GM23338 (cell line): ENCODE measurements around the gene IRF2BP1. TPM values are rescaled to one million over a fixed set of nuclear protein-coding genes. Genes with fewer than 3 reads are reported as not detected.

Source experiments
- ATAC-seq: fragments of 200-7000 bp; cut with Tn5 transposase; 3 replicates; pipeline ENCODE4 v1.9.1; 2020
- DNase-seq: peaks from one replicate; pipeline ENCODE4 v3.0.0-alpha.2; 2015; ENCODE audit warnings: low spot score
- H2AFZ ChIP-seq: fragments of 200-600 bp; sonication (generic); 2 replicates; pipeline ENCODE4 v1.8.0; 2016; ENCODE audit warnings: antibody characterized with exemption, mild to moderate bottlenecking, moderate library complexity
- H3F3A ChIP-seq: fragments of 200-600 bp; sonication (generic); replicated peaks from 2 replicates; pipeline ENCODE4 v1.8.0; 2017; ENCODE audit warnings: antibody characterized with exemption, mixed run types, low read depth
- H3K27ac ChIP-seq: fragments of 200-600 bp; sonication (generic); 2 replicates; pipeline ENCODE4 v1.6.1; 2016; ENCODE audit warnings: low read depth
- H3K27me3 ChIP-seq: fragments of 200-600 bp; sonication (generic); 2 replicates; pipeline ENCODE4 v1.8.0; 2016; ENCODE audit warnings: mild to moderate bottlenecking, mixed run types, moderate library complexity; ENCODE audit not compliant: insufficient read depth
- H3K36me3 ChIP-seq: fragments of 200-600 bp; sonication (generic); 2 replicates; pipeline ENCODE4 v1.8.0; 2016; ENCODE audit warnings: mild to moderate bottlenecking; ENCODE audit not compliant: insufficient read depth
- H3K4me1 ChIP-seq: fragments of 200-600 bp; sonication (generic); 2 replicates; pipeline ENCODE4 v1.8.0; 2016; ENCODE audit warnings: mild to moderate bottlenecking, moderate library complexity; ENCODE audit not compliant: insufficient read depth
- H3K4me2 ChIP-seq: fragments of 200-600 bp; sonication (generic); 2 replicates; pipeline ENCODE4 v1.7.1; 2017; ENCODE audit warnings: mixed run types
- H3K4me3 ChIP-seq: fragments of 200-600 bp; sonication (generic); 2 replicates; pipeline ENCODE4 v1.6.1; 2016; ENCODE audit warnings: mixed run types
- H3K79me2 ChIP-seq: fragments of 200-600 bp; sonication (generic); replicated peaks from 2 replicates; pipeline ENCODE4 v1.8.0; 2017; ENCODE audit warnings: mild to moderate bottlenecking; ENCODE audit not compliant: insufficient read depth
- H3K9me2 ChIP-seq: fragments of 200-600 bp; sonication (generic); 2 replicates; pipeline ENCODE4 v1.8.0; 2017; ENCODE audit not compliant: insufficient read depth
- H4K20me1 ChIP-seq: fragments of 200-600 bp; sonication (generic); replicated peaks from 2 replicates; pipeline ENCODE4 v1.8.0; 2017; ENCODE audit warnings: mild to moderate bottlenecking; ENCODE audit not compliant: insufficient read depth
- H3K27ac Mint-ChIP-seq: 2 replicates; pipeline ENCODE4 v1.8.0; 2020; ENCODE audit warnings: inconsistent platforms, mild to moderate bottlenecking, moderate library complexity, mixed read lengths
- H3K27me3 Mint-ChIP-seq: 3 replicates; pipeline ENCODE4 v1.8.0; 2022; ENCODE audit warnings: low read depth, mild to moderate bottlenecking, moderate library complexity, mixed read lengths, inconsistent platforms; ENCODE audit not compliant: insufficient read depth, poor library complexity
- H3K36me3 Mint-ChIP-seq: 3 replicates; pipeline ENCODE4 v1.8.0; 2021; ENCODE audit warnings: low read depth, mild to moderate bottlenecking, inconsistent platforms, moderate library complexity, mixed read lengths
- H3K4me1 Mint-ChIP-seq: 3 replicates; pipeline ENCODE4 v1.8.0; 2020; ENCODE audit warnings: mild to moderate bottlenecking, inconsistent platforms, mixed read lengths
- H3K4me3 Mint-ChIP-seq: 3 replicates; pipeline ENCODE4 v1.8.0; 2021; ENCODE audit warnings: moderate library complexity, mild to moderate bottlenecking, inconsistent platforms, mixed read lengths
- H3K9me3 Mint-ChIP-seq: 3 replicates; pipeline ENCODE4 v1.8.0; 2020; ENCODE audit warnings: moderate library complexity, mild to moderate bottlenecking, inconsistent platforms, mixed read lengths
- EZH2phosphoT487 ChIP-seq: fragments of 200-600 bp; sonication (generic); IDR thresholded peaks from one replicate; pipeline ENCODE4 v1.8.1; 2018; ENCODE audit warnings: antibody characterized with exemption; ENCODE audit not compliant: unreplicated experiment
- JUNB ChIP-seq: IDR thresholded peaks from one replicate; pipeline ENCODE4 v1.6.1; 2016; ENCODE audit warnings: antibody characterized with exemption; ENCODE audit not compliant: unreplicated experiment
- NANOG ChIP-seq: IDR thresholded peaks from 2 replicates; pipeline ENCODE4 v1.6.1; 2016; ENCODE audit warnings: antibody characterized with exemption, borderline replicate concordance
- POLR2AphosphoS5 ChIP-seq: IDR thresholded peaks from 2 replicates; pipeline ENCODE4 v1.6.1; 2016; ENCODE audit warnings: antibody characterized with exemption, low read depth
- STAT1 ChIP-seq: IDR thresholded peaks from one replicate; pipeline ENCODE4 v1.6.1; 2016; ENCODE audit warnings: antibody characterized with exemption; ENCODE audit not compliant: unreplicated experiment
- ZNF114 ChIP-seq: fragments of 250-450 bp; sonication (Bioruptor Pico); IDR thresholded peaks from 2 replicates; pipeline ENCODE4 v1.5.0; 2020; ENCODE audit warnings: mild to moderate bottlenecking, moderate library complexity
- ZNF331 ChIP-seq: fragments of 250-450 bp; sonication (Bioruptor Pico); IDR thresholded peaks from 2 replicates; pipeline ENCODE4 v1.5.0; 2020; ENCODE audit warnings: low read depth, mild to moderate bottlenecking, moderate library complexity
- ZNF462 ChIP-seq: fragments of 250-450 bp; sonication (Bioruptor Pico); IDR thresholded peaks from 2 replicates; pipeline ENCODE4 v1.5.0; 2020; ENCODE audit warnings: mild to moderate bottlenecking, moderate library complexity
- polyA plus RNA-seq: library from polyadenylated mRNA; unstranded; fragments of >200 nt; fragmentation: Nextera tagmentation; extraction: Ambion mirVana; gene quantifications from 2 replicates; pipeline ENCODE4 v1.2.1, GENCODE V29; 2016
- total RNA-seq: library from RNA; depleted of rRNA; stranded (reverse); fragments of >200 nt; shearing (Covaris generic); gene quantifications from 2 replicates; pipeline ENCODE4 v1.2.3, GENCODE V29; 2014
- TF ChIP-seq, protein P1 (sequence below), 2 experiments: fragments of 200-600 bp in 1 of 2; sonication (generic) in 1 of 2; conservative IDR thresholded peaks; 2 replicates each; pipeline versions ENCODE4 v1.5.1 to v1.6.1; 2016 to 2017; ENCODE audit warnings: antibody characterized with exemption in 2 of 2, low read depth in 2 of 2, mild to moderate bottlenecking in 2 of 2, moderate library complexity in 1 of 2
- TF ChIP-seq, protein P2 (sequence below): IDR thresholded peaks from one replicate; pipeline ENCODE4 v1.6.1; 2018; ENCODE audit warnings: antibody characterized with exemption; ENCODE audit not compliant: unreplicated experiment

IRF2BP1 gene
- total and polyA plus RNA-seq, 2 experiments from 2014 or later: 10.4 to 41.6 TPM

DNA sequence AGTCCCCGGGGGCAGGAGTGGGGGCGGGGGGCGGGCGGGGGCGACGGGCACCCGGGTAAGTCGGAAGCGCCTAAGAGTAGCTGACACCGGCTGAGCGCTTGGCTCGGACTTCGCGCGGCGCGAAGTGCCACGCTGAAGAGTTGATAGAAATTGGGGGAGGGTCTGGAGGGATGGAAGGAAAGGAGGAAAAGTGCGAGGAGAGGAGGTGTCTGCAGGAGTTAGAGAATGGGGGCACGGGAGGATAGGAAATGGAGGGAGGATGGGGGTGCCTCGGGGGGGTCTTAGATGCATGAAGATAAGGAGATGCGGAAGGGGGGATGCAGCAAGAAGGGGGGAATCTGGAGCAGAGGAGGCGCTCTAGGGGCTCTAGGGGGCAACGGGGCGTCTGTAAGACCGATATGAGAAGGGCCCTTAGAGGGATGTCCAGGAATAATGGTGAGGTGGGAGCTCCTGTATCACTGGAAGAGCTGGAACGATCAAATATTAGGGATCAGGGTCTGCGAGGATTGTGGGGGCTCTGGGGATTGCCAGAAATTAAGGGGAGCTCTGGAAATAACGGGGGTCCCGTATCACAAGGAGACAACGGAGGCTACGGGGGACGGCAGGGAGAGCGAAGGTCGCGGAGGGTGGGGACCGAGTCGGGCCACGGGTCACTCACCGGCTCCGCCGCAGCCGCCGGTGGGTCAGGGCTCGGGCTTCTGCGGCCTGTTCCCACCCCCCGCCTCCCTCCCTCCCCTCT is 16.1 kb upstream of the IRF2BP1 start, which contains the start of gene MYPOP (continued):
- TF ChIP-seq, protein P1, sequence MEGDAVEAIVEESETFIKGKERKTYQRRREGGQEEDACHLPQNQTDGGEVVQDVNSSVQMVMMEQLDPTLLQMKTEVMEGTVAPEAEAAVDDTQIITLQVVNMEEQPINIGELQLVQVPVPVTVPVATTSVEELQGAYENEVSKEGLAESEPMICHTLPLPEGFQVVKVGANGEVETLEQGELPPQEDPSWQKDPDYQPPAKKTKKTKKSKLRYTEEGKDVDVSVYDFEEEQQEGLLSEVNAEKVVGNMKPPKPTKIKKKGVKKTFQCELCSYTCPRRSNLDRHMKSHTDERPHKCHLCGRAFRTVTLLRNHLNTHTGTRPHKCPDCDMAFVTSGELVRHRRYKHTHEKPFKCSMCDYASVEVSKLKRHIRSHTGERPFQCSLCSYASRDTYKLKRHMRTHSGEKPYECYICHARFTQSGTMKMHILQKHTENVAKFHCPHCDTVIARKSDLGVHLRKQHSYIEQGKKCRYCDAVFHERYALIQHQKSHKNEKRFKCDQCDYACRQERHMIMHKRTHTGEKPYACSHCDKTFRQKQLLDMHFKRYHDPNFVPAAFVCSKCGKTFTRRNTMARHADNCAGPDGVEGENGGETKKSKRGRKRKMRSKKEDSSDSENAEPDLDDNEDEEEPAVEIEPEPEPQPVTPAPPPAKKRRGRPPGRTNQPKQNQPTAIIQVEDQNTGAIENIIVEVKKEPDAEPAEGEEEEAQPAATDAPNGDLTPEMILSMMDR (conservative IDR thresholded peaks at IDR 0.05; ENCODE audit: low read depth in 2 of 2): no peak
- no peak for TF ChIP-seq EZH2phosphoT487
- no peak for TF ChIP-seq ZNF331 (CRISPR knock-in tag)
- no peak for TF ChIP-seq POLR2AphosphoS5
- TF ChIP-seq, protein P2, sequence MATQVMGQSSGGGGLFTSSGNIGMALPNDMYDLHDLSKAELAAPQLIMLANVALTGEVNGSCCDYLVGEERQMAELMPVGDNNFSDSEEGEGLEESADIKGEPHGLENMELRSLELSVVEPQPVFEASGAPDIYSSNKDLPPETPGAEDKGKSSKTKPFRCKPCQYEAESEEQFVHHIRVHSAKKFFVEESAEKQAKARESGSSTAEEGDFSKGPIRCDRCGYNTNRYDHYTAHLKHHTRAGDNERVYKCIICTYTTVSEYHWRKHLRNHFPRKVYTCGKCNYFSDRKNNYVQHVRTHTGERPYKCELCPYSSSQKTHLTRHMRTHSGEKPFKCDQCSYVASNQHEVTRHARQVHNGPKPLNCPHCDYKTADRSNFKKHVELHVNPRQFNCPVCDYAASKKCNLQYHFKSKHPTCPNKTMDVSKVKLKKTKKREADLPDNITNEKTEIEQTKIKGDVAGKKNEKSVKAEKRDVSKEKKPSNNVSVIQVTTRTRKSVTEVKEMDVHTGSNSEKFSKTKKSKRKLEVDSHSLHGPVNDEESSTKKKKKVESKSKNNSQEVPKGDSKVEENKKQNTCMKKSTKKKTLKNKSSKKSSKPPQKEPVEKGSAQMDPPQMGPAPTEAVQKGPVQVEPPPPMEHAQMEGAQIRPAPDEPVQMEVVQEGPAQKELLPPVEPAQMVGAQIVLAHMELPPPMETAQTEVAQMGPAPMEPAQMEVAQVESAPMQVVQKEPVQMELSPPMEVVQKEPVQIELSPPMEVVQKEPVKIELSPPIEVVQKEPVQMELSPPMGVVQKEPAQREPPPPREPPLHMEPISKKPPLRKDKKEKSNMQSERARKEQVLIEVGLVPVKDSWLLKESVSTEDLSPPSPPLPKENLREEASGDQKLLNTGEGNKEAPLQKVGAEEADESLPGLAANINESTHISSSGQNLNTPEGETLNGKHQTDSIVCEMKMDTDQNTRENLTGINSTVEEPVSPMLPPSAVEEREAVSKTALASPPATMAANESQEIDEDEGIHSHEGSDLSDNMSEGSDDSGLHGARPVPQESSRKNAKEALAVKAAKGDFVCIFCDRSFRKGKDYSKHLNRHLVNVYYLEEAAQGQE: no peak

DNA sequence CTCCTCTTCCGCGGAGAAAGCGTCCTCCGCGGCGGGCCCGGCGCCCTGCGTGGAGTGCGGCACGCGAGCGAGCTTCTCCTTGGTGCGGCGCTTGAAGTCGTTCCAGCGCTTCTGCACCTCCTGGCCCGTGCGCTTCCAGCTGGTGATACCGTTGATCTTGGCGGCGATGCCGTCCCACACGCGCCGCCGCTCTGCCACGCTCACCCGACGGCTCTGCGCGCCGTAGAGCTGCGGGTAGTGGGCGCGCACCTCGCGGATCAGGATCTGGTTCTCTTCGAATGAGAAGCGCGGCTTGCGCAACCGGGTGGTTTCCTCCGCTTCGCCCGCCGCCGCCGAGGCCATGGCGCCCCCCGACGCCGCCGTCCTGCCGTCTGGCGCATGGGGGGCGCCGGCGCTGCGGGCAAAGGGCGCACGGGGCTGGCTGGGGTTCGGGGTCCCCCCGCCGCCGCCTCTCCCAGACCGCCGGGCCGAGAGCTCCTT is 15.5 kb upstream of the IRF2BP1 start:
- H3K36me3 Mint-ChIP-seq: peaks cover 19% of the 10 kb centered on the region
- peaks cover 6% of the 10 kb centered on the region; the same call in 1 of the 2 replicates for H3K4me1 ChIP-seq
- H3F3A ChIP-seq: peaks cover 21% of the 10 kb centered on the region; the same call in 1 of the 2 replicates
- no peaks in the 10 kb centered on the region for H3K9me3 Mint-ChIP-seq
- ATAC-seq: peak; percentile 6
- peaks cover 20% of the 10 kb centered on the region for H3K27me3 Mint-ChIP-seq
- no peaks in the 10 kb centered on the region for H3K9me2 ChIP-seq
- no peaks in the 10 kb centered on the region; the same call in none of the 2 replicates for H4K20me1 ChIP-seq
- peak overlapping the region; percentile 68; the same call in 2 of the 3 replicates for H3K4me3 Mint-ChIP-seq
- H3K4me3 ChIP-seq: peak overlapping the region; percentile 86
- H3K79me2 ChIP-seq: no peaks in the 10 kb centered on the region
- H3K4me2 ChIP-seq: peak overlapping the region; percentile 87
- peak overlapping the region; percentile 90 for H2AFZ ChIP-seq
- peak; percentile 35 for DNase-seq
- H3K4me1 Mint-ChIP-seq: peaks cover 9% of the 10 kb centered on the region
- no peaks in the 10 kb centered on the region for H3K36me3 ChIP-seq
- H3K27ac ChIP-seq: no peak overlapping the region
- no peak overlapping the region for H3K27ac Mint-ChIP-seq
- H3K27me3 ChIP-seq: peaks cover 23% of the 10 kb centered on the region
- TF ChIP-seq ZNF331 (CRISPR knock-in tag): no peak
- TF ChIP-seq NANOG: no peak
- no peak for TF ChIP-seq ZNF462 (CRISPR knock-in tag)
- no peak for TF ChIP-seq STAT1
- TF ChIP-seq, protein P1 (conservative IDR thresholded peaks at IDR 0.05; ENCODE audit: low read depth in 2 of 2): no peak
- no peak for TF ChIP-seq ZNF114 (CRISPR knock-in tag)
- TF ChIP-seq JUNB: no peak
